ENCODE results near the gene POMGNT1. TPM values are rescaled to one million over a fixed set of nuclear protein-coding genes. Genes with fewer than 3 reads are reported as not detected.

Gene POMGNT1
- total RNA-seq, 2 experiments from 2014 or later: 32.2 to 37.6 TPM

GRCh38 chr1:46153228-46153627, 45.0 kb downstream of the POMGNT1 start:
- ATAC-seq (no peak), DNase-seq (no peak)
- Mint-ChIP-seq H3K4me1 (no peaks in the 10 kb centered on the region), H3K4me3 (no peak overlapping the region), H3K27ac (no peak overlapping the region), H3K9me3 (ENCODE audit: low read depth) (no peaks in the 10 kb centered on the region), H3K27me3 (peaks cover 3% of the 10 kb centered on the region), H3K36me3 (no peaks in the 10 kb centered on the region)
- CTCF ChIA-PET: no interaction called here

- no peak overlapping the region for H3K27ac Mint-ChIP-seq
- no peak overlapping the region for H3K4me3 Mint-ChIP-seq
- no peaks in the 10 kb centered on the region for H3K9me3 Mint-ChIP-seq (ENCODE audit: low read depth)
- peaks cover 7% of the 10 kb centered on the region for H3K27me3 Mint-ChIP-seq
- CTCF ChIA-PET: interaction anchor here (0.7 to 1.4 kb wide), 3 partner anchors 9 to 17 kb away, joined by 3 read pairs; no protein-coding TSS in a partner anchor
- no peak for ATAC-seq
- H3K4me1 Mint-ChIP-seq: no peaks in the 10 kb centered on the region
- no peak for DNase-seq
- no peaks in the 10 kb centered on the region for H3K36me3 Mint-ChIP-seq
Observed at GRCh38 chr1:46152016-46152415, 46.2 kb downstream of the POMGNT1 start.

GRCh38 chr1:46150085-46150484, 48.1 kb downstream of the POMGNT1 start:
- H3K4me1 Mint-ChIP-seq: no peaks in the 10 kb centered on the region
- no peak for ATAC-seq
- H3K36me3 Mint-ChIP-seq: no peaks in the 10 kb centered on the region
- DNase-seq: no peak
- no peak overlapping the region for H3K27ac Mint-ChIP-seq
- peaks cover 10% of the 10 kb centered on the region for H3K27me3 Mint-ChIP-seq
- H3K9me3 Mint-ChIP-seq (ENCODE audit: low read depth): no peaks in the 10 kb centered on the region
- H3K4me3 Mint-ChIP-seq: no peak overlapping the region
- CTCF ChIA-PET: no interaction called here

- Mint-ChIP-seq H3K9me3 (ENCODE audit: low read depth) (no peaks in the 10 kb centered on the region), H3K27me3 (peaks cover 10% of the 10 kb centered on the region)
Observed at GRCh38 chr1:46148318-46148717, 49.9 kb downstream of the POMGNT1 start.

More at GRCh38 chr1:46148318-46148717, 49.9 kb downstream of the POMGNT1 start:
- Mint-ChIP-seq H3K27ac (no peak overlapping the region), H3K4me3 (no peak overlapping the region), H3K4me1 (no peaks in the 10 kb centered on the region), H3K36me3 (no peaks in the 10 kb centered on the region)
- DNase-seq (no peak), ATAC-seq (no peak)
- CTCF ChIA-PET: interaction anchor here (1.1 to 1.2 kb wide), 2 partner anchors 24 to 113 kb away, joined by 3 read pairs; no protein-coding TSS in a partner anchor

Other genes with a start within 250 kb of the POMGNT1 start
- 1 to 10 TPM; 6.7 to 9.6 TPM for gene PIK3R3, start 65.8 kb downstream of the POMGNT1 start, total RNA-seq
- gene TSPAN1, start 23.3 kb downstream of the POMGNT1 start, total RNA-seq: not detected
- not detected for gene P3R3URF, start 21.9 kb downstream of the POMGNT1 start, total RNA-seq
- gene LURAP1, start 4.9 kb upstream of the POMGNT1 start, total RNA-seq: not detected
- gene RAD54L, start 49.3 kb upstream of the POMGNT1 start, total RNA-seq: 10 to 100 TPM; 57.2 to 85.3 TPM
- gene LRRC41, start 105.2 kb upstream of the POMGNT1 start, total RNA-seq: 10 to 100 TPM; 33.4 to 44.7 TPM
- 100 to 1,000 TPM; 279 to 302 TPM for gene UQCRH, start 105.3 kb upstream of the POMGNT1 start, total RNA-seq
- 10 to 100 TPM; 20.6 to 26.7 TPM for gene NSUN4, start 142.4 kb upstream of the POMGNT1 start, total RNA-seq
- gene FAAH, start 195.9 kb upstream of the POMGNT1 start, total RNA-seq: 1 to 10 TPM; 3.1 to 3.9 TPM